H1 (cell line): ENCODE results near the gene SFMBT2. TPM values are rescaled to one million over a fixed set of nuclear protein-coding genes. Genes with fewer than 3 reads are reported as not detected.

Experiments
- CTCF ChIA-PET: fragments of 300-600 bp; sonication (Branson Sonifier 250); formaldehyde crosslinking; loops from one replicate; lab custom pipeline; 2021; ENCODE audit not compliant: partially characterized antibody; lab: Charles Lee
- POLR2A ChIA-PET: fragments of 300-600 bp; sonication (Branson Sonifier 250); formaldehyde crosslinking; loops from one replicate; lab custom pipeline; 2021; ENCODE audit warnings: inconsistent platforms; ENCODE audit not compliant: partially characterized antibody; lab: Charles Lee
- DNase-seq, 2 experiments: peaks; one replicate each; pipeline versions ENCODE4 v3.0.0 to v3.0.0-alpha.2; 2010 to 2022; ENCODE audit warnings: low spot score in 2 of 2, low read depth in 1 of 2, mixed read lengths in 1 of 2
- FAIRE-seq: peaks from 2 replicates; lab custom pipeline; 2011; peaks lifted over from hg19 to GRCh38; lab: Jason Lieb, UNC
- H2AFZ ChIP-seq: 2 replicates; pipeline ENCODE4 v1.8.1; 2012; ENCODE audit warnings: low read length, inconsistent platforms
- H2AK5ac ChIP-seq: 2 replicates; pipeline ENCODE4 v1.6.1; 2013; ENCODE audit warnings: low read depth, low read length
- H2BK120ac ChIP-seq: replicated peaks from 2 replicates; pipeline ENCODE3; 2013; ENCODE audit warnings: low read depth, low read length, inconsistent platforms
- H2BK12ac ChIP-seq: 2 replicates; pipeline ENCODE4 v1.6.1; 2013; ENCODE audit warnings: low read depth, low read length
- H2BK15ac ChIP-seq: 2 replicates; pipeline ENCODE4 v1.6.1; 2013; ENCODE audit warnings: low read length
- H2BK20ac ChIP-seq: 2 replicates; pipeline ENCODE4 v1.6.1; 2013; ENCODE audit warnings: low read length
- H2BK5ac ChIP-seq: 2 replicates; pipeline ENCODE4 v1.6.1; 2013; ENCODE audit warnings: low read depth, low read length
- H3K14ac ChIP-seq: 2 replicates; pipeline ENCODE4 v1.6.1; 2013; ENCODE audit warnings: inconsistent platforms; ENCODE audit not compliant: insufficient read length
- H3K18ac ChIP-seq: 2 replicates; pipeline ENCODE4 v1.6.1; 2013; ENCODE audit warnings: low read length; ENCODE audit errors: extremely low read depth
- H3K23ac ChIP-seq: 2 replicates; pipeline ENCODE4 v1.6.1; 2013; ENCODE audit warnings: inconsistent platforms; ENCODE audit not compliant: insufficient read length
- H3K23me2 ChIP-seq: 2 replicates; pipeline ENCODE4 v1.6.1; 2013; ENCODE audit warnings: low read depth, low read length
- H3K27ac ChIP-seq: 2 replicates; pipeline ENCODE4 v1.6.1; 2011; ENCODE audit warnings: low read depth, low read length, inconsistent platforms
- H3K27me3 ChIP-seq, 4 experiments: replicated peaks in 1 of 4; 1 replicate in 1 of 4; 2 replicates in 3 of 4; pipeline versions ENCODE4 v1.6.1 to v1.8.1; 2011 to 2013; ENCODE audit warnings: low read length in 3 of 4, mild to moderate bottlenecking in 3 of 4, inconsistent platforms in 2 of 4, mixed read lengths in 2 of 4, moderate library complexity in 1 of 4; ENCODE audit not compliant: control insufficient read depth in 3 of 4, insufficient read depth in 3 of 4; ENCODE audit errors: extremely low read depth in 1 of 4
- H3K36me3 ChIP-seq, 4 experiments: 2 replicates each; pipeline versions ENCODE4 v1.6.1 to v1.8.1; 2011 to 2013; ENCODE audit warnings: mild to moderate bottlenecking in 4 of 4, low read length in 3 of 4, moderate library complexity in 2 of 4, control low read depth in 1 of 4, inconsistent platforms in 1 of 4; ENCODE audit not compliant: insufficient read depth in 4 of 4, control insufficient read depth in 2 of 4
- H3K4ac ChIP-seq: replicated peaks from 2 replicates; pipeline ENCODE3; 2013; ENCODE audit warnings: low read length, low read depth, mixed read lengths, inconsistent platforms; ENCODE audit not compliant: insufficient read length
- H3K4me1 ChIP-seq, 4 experiments: replicated peaks in 1 of 4; 1 replicate in 1 of 4; 2 replicates in 3 of 4; pipeline versions ENCODE4 v1.6.1 to v1.8.1; 2011 to 2013; ENCODE audit warnings: low read length in 3 of 4, inconsistent platforms in 2 of 4, mixed read lengths in 1 of 4; ENCODE audit not compliant: insufficient read depth in 4 of 4, control insufficient read depth in 3 of 4
- H3K4me2 ChIP-seq, 2 experiments: 2 replicates each; pipeline versions ENCODE4 v1.6.1 to v1.8.1; 2011 to 2013; ENCODE audit warnings: low read depth in 2 of 2, low read length in 2 of 2, control low read depth in 1 of 2, inconsistent platforms in 1 of 2, mild to moderate bottlenecking in 1 of 2; ENCODE audit not compliant: insufficient read depth in 1 of 2
- H3K4me3 ChIP-seq, 4 experiments: fragments of 200-600, 300-600 bp in 1 of 4; sonication (generic), shearing (Covaris generic), sonication (Bioruptor Twin) in 1 of 4; 2 replicates each; pipeline versions ENCODE4 v1.5.1 to v1.8.1; 2011 to 2016; ENCODE audit warnings: low read length in 4 of 4, low read depth in 3 of 4, control low read depth in 2 of 4, inconsistent platforms in 2 of 4, mild to moderate bottlenecking in 2 of 4, mixed read lengths in 1 of 4, moderate library complexity in 1 of 4; ENCODE audit not compliant: insufficient read depth in 2 of 4; ENCODE audit errors: extremely low read depth in 1 of 4
- H3K56ac ChIP-seq: replicated peaks from 2 replicates; pipeline ENCODE3; 2013; ENCODE audit warnings: low read depth, mild to moderate bottlenecking, mixed read lengths, low read length, inconsistent platforms; ENCODE audit not compliant: insufficient read length
- H3K79me1 ChIP-seq: 2 replicates; pipeline ENCODE4 v1.6.1; 2013; ENCODE audit warnings: low read depth, low read length, control low read depth
- H3K79me2 ChIP-seq, 2 experiments: 2 replicates each; pipeline versions ENCODE4 v1.6.1 to v1.8.1; 2012 to 2013; ENCODE audit warnings: low read length in 2 of 2, mild to moderate bottlenecking in 2 of 2, inconsistent platforms in 1 of 2; ENCODE audit not compliant: insufficient read depth in 2 of 2, control insufficient read depth in 1 of 2
- H3K9ac ChIP-seq, 4 experiments: replicated peaks in 1 of 4; 1 replicate in 1 of 4; 2 replicates in 3 of 4; pipeline versions ENCODE4 v1.6.1 to v1.8.1; 2011 to 2013; ENCODE audit warnings: low read depth in 3 of 4, low read length in 3 of 4, control low read depth in 2 of 4, mild to moderate bottlenecking in 2 of 4, moderate library complexity in 2 of 4, inconsistent platforms in 1 of 4; ENCODE audit errors: extremely low read depth in 1 of 4
- H3K9me3 ChIP-seq, 2 experiments: 2 replicates each; pipeline versions ENCODE4 v1.6.1 to v1.8.1; 2012 to 2013; ENCODE audit warnings: mild to moderate bottlenecking in 2 of 2, moderate library complexity in 2 of 2, control low read depth in 1 of 2, inconsistent platforms in 1 of 2, low read depth in 1 of 2, low read length in 1 of 2, mixed read lengths in 1 of 2; ENCODE audit not compliant: insufficient read depth in 2 of 2
- H4K20me1 ChIP-seq, 2 experiments: replicated peaks in 1 of 2; 2 replicates each; pipeline versions ENCODE3 to v1.8.1; 2011 to 2013; ENCODE audit warnings: inconsistent platforms in 2 of 2, low read length in 2 of 2, mild to moderate bottlenecking in 1 of 2; ENCODE audit not compliant: insufficient read depth in 2 of 2, control insufficient read depth in 1 of 2
- H4K5ac ChIP-seq: 2 replicates; pipeline ENCODE4 v1.6.1; 2013; ENCODE audit warnings: low read length, low read depth, mixed read lengths, inconsistent platforms; ENCODE audit not compliant: insufficient read length
- H4K8ac ChIP-seq: 2 replicates; pipeline ENCODE4 v1.8.0; 2013; ENCODE audit warnings: mild to moderate bottlenecking, moderate library complexity, low read length, inconsistent platforms; ENCODE audit not compliant: insufficient read depth; ENCODE audit errors: extremely low read depth
- H4K91ac ChIP-seq: replicated peaks from 2 replicates; pipeline ENCODE3; 2013; ENCODE audit warnings: low read length, mixed read lengths, inconsistent platforms; ENCODE audit not compliant: insufficient read length
- ASH2L ChIP-seq: fragments of 200-600, 300-600 bp; sonication (generic); IDR thresholded peaks from one replicate; pipeline ENCODE4 v1.7.1; 2017; ENCODE audit warnings: low read length
- CTBP2 ChIP-seq: IDR thresholded peaks from 2 replicates; pipeline ENCODE4 v1.7.0; 2011; ENCODE audit warnings: borderline replicate concordance, mild to moderate bottlenecking, moderate library complexity, mixed read lengths, low read length; ENCODE audit not compliant: insufficient read depth, insufficient read length
- GABPA ChIP-seq: IDR thresholded peaks from 2 replicates; pipeline ENCODE4 v1.6.1; 2011; ENCODE audit warnings: mild to moderate bottlenecking, low read length, moderate library complexity, borderline replicate concordance; ENCODE audit not compliant: insufficient read depth
- RFX5 ChIP-seq: IDR thresholded peaks from 2 replicates; pipeline ENCODE4 v1.6.1; 2011; ENCODE audit warnings: low read depth, low read length, improper control_type of control experiment, borderline replicate concordance
- SIN3A ChIP-seq, 2 experiments: IDR thresholded peaks in 1 of 2; conservative IDR thresholded peaks in 1 of 2; 2 replicates each; pipeline ENCODE4 v1.6.1; 2011 to 2012; ENCODE audit warnings: low read length in 2 of 2, improper control_type of control experiment in 1 of 2, low read depth in 1 of 2, mild to moderate bottlenecking in 1 of 2
- TAF7 ChIP-seq: optimal IDR thresholded peaks from 2 replicates; pipeline ENCODE3; 2011; ENCODE audit warnings: low read depth, mild to moderate bottlenecking, inconsistent platforms, low read length, moderate library complexity, borderline replicate concordance
- WGBS, 2 experiments: shearing (Covaris generic) in 1 of 2; methylation state at CpG; one replicate each; pipeline versions ENCODE4 v1.1.6 to v1.1.7; 2013 to 2015; ENCODE audit warnings: low lambda C conversion rate in 2 of 2, mixed read lengths in 2 of 2, inconsistent platforms in 1 of 2, low coverage in 1 of 2, missing lambda C conversion rate in 1 of 2; ENCODE audit not compliant: insufficient replicate concordance in 2 of 2, insufficient coverage in 1 of 2, insufficient read length in 1 of 2; ENCODE audit errors: extremely low coverage in 1 of 2, missing lambda C conversion rate in 1 of 2; 5-methylcytosine and 5-hydroxymethylcytosine counted together
- polyA plus RNA-seq, 7 experiments: library from polyadenylated mRNA; depleted of rRNA in 3 of 7; stranded (reverse) in 5 of 7; unstranded in 2 of 7; fragments of >200 nt in 5 of 7; fragments of 200-250 nt in 2 of 7; gene quantifications; 1 replicate in 5 of 7; 2 replicates in 1 of 7; 4 replicates in 1 of 7; pipeline versions ENCODE4 v1.2.1 to v1.2.3, GENCODE V29; 2011 to 2013; ENCODE audit warnings: missing spikeins in 2 of 7, mixed read lengths in 2 of 7
- total RNA-seq: library from RNA; stranded (reverse); fragmentation: NEBNext Ultra II Directional; extraction: Animal tissue kit (Norgen Biotek cat#: 25700); gene quantifications from 2 replicates; pipeline ENCODE4 v1.2.1, GENCODE V29; 2021

SFMBT2 gene
- total and polyA plus RNA-seq, 2 of the 8 experiments (the other 6 are each of a cell fraction or from before 2014, with no cell fraction given): 2.9 to 11.0 TPM

DNA sequence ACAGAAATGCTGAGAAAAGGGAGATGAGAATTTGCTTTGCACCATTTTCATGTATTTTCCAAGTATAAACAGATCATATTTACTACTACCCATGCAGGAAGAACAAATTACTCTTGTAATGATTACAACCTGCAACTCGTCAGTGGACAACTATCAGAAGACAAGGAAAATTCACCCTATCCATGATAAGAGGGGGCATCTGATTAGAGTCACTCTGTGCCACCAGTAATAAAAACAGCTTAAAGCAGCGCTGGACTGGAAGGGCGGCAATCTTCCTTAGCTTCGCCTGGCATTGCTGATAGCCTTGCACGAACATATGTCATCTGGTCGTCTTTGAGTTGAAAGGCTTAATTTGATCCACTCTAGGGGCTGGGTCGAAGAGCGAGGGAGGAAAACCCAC, 162.7 kb downstream of the SFMBT2 start:
- H4K20me1 ChIP-seq: no peaks in the 10 kb centered on the region
- no peak overlapping the region for H3K4ac ChIP-seq
- no peak for TF ChIP-seq SIN3A (conservative IDR thresholded peaks at IDR 0.05 in 1 of 2, IDR thresholded peaks at IDR 0.05 in 1 of 2; ENCODE audit: low read depth in 1 of 2, low read length in 2 of 2)
- TF ChIP-seq GABPA: no peak
- no peak for TF ChIP-seq ASH2L
- TF ChIP-seq TAF7: no peak
- no peak for TF ChIP-seq RFX5
- no peak for TF ChIP-seq CTBP2
- FAIRE-seq (no peak), DNase-seq (no peak)
- H4K91ac ChIP-seq: no peak overlapping the region
- no peak overlapping the region for H3K27ac ChIP-seq
- H4K8ac ChIP-seq: no peak overlapping the region
- no peaks in the 10 kb centered on the region for H3K27me3 ChIP-seq
- H3K18ac ChIP-seq: no peak overlapping the region
- no peak overlapping the region for H2BK120ac ChIP-seq
- H3K36me3 ChIP-seq: peaks cover 0 to 5% (median 0%) of the 10 kb centered on the region in 4 experiments; a peak in 3 of 8 replicates
- no peak overlapping the region for H3K4me3 ChIP-seq
- POLR2A ChIA-PET: no interaction called here
- H3K4me2 ChIP-seq: no peak overlapping the region
- CTCF ChIA-PET: no interaction called here
- no peak overlapping the region for H4K5ac ChIP-seq
- H2AK5ac ChIP-seq: no peak overlapping the region
- H3K79me1 ChIP-seq: 0 out of 2 replicates have a peak, but pooled peaks cover 2% of the 10 kb centered on the region
- H2BK15ac ChIP-seq: no peak overlapping the region
- no peak overlapping the region for H3K14ac ChIP-seq
- H3K79me2 ChIP-seq: no peaks in the 10 kb centered on the region
- no peak overlapping the region for H3K56ac ChIP-seq
- no peak overlapping the region for H2BK20ac ChIP-seq
- H3K9ac ChIP-seq: no peak overlapping the region
- no peak overlapping the region for H3K23ac ChIP-seq
- H2BK5ac ChIP-seq: no peak overlapping the region
- H3K23me2 ChIP-seq: no peaks in the 10 kb centered on the region
- no peaks in the 10 kb centered on the region for H3K9me3 ChIP-seq
- H2AFZ ChIP-seq: no peak overlapping the region
- 88% methylated on average over 8 of the region's 8 CpGs; no CpG with 5 or more reads in 1 of the 2 experiments for WGBS, 2 experiments
- H3K4me1 ChIP-seq: no peaks in the 10 kb centered on the region
- H2BK12ac ChIP-seq: no peak overlapping the region
